ENCODE data around the gene ATP2A3.

Gene ATP2A3

DNA sequence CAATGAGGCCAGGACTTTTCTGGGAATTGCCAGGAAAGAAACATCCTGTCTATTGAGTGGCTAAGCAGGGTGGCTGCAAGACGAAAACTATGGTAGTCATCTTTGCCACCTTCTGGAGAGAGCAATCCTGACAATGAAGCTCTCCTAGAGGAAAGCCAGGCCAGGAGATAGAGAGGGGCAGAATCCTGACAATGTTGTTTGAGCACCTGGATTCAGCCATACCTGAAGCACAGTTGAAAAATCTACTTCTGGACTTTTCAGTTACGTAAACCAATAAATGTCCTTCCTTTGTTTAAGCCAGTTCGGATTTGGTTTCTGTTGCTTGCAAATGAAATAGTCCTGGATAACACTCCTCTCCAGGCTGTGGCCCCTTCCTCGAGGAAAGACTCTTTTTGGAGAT lies 57.4 kb downstream of the ATP2A3 start:
- DNase-seq (ENCODE audit: extremely low read depth, low read depth), result no peak
- TF ChIP-seq, protein P1, sequence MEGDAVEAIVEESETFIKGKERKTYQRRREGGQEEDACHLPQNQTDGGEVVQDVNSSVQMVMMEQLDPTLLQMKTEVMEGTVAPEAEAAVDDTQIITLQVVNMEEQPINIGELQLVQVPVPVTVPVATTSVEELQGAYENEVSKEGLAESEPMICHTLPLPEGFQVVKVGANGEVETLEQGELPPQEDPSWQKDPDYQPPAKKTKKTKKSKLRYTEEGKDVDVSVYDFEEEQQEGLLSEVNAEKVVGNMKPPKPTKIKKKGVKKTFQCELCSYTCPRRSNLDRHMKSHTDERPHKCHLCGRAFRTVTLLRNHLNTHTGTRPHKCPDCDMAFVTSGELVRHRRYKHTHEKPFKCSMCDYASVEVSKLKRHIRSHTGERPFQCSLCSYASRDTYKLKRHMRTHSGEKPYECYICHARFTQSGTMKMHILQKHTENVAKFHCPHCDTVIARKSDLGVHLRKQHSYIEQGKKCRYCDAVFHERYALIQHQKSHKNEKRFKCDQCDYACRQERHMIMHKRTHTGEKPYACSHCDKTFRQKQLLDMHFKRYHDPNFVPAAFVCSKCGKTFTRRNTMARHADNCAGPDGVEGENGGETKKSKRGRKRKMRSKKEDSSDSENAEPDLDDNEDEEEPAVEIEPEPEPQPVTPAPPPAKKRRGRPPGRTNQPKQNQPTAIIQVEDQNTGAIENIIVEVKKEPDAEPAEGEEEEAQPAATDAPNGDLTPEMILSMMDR (IDR thresholded peaks at IDR 0.05; ENCODE audit: low read depth, low read length), result no peak

DNA sequence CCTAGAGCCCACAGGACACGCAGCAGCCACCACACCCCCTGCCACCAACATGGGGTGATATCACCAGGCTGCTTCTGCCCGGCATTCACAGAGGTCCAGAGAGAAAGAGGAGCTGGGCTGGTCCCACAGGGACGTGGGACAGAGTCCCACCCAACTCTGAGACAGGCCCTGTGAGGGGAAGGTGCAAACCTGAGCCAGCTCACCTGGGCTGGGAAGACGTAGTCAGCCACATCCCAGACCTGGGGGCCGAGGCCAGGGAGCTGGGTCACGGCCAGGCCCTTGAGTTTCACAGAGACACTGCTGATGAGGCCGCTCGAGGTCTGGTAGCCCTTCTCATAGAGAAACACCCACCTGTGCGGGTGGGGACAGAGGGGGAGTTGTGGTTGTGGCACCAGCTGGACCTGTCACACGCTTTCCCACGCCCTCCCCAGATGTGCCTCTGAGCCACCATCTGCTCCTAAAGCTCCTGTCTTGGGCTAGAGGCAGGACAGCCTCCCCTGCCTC lies 59.2 kb downstream of the ATP2A3 start:
- no peak for DNase-seq (ENCODE audit: extremely low read depth, low read depth)
- TF ChIP-seq, protein P1 (IDR thresholded peaks at IDR 0.05; ENCODE audit: low read depth, low read length), result no peak

DNA sequence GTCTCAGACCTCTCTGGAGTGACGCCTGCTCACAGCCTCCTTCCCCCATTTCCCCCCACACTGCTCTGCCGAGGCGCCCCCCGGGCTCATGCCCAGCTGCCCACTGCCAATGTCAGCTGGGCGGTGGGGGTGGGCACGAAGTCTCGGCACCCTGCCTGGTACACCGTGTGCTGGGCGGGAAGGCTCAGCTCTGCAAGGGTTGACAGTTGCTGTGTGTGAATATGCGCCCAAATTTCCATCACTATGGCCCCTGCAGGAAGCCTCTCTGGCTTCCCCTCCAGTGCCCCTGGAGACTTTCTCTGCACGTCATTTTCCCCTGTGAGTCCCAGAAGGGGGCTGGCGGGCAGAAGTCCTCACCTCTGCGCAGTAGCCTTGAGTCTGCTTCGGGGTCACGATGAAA lies 59.7 kb downstream of the ATP2A3 start:
- DNase-seq (ENCODE audit: extremely low read depth, low read depth), result no peak
- TF ChIP-seq, protein P1 (IDR thresholded peaks at IDR 0.05; ENCODE audit: low read depth, low read length), result no peak

DNA sequence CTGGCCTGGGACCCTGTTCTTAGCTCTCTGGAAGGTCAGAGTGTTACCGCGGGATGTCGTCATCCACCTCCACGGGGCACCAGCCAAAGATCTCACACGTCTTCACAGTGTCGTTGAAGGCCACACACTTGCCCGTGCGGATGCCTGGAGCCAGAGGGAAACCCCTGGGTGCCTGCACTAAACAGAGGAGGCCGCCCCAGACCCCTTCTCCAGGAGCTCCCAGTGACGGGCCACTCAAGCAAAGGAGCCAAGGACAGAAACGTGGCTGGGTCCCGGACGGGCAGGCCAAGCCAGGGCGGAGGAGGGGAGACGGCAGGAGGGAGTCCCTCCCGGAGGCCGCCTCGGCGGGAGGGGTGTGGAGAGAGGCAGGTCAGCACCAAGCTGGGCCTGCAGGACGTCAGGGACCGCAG lies 60.4 kb downstream of the ATP2A3 start:
- no peak for DNase-seq (ENCODE audit: extremely low read depth, low read depth)
- TF ChIP-seq, protein P1 (IDR thresholded peaks at IDR 0.05; ENCODE audit: low read depth, low read length), result no peak

DNA sequence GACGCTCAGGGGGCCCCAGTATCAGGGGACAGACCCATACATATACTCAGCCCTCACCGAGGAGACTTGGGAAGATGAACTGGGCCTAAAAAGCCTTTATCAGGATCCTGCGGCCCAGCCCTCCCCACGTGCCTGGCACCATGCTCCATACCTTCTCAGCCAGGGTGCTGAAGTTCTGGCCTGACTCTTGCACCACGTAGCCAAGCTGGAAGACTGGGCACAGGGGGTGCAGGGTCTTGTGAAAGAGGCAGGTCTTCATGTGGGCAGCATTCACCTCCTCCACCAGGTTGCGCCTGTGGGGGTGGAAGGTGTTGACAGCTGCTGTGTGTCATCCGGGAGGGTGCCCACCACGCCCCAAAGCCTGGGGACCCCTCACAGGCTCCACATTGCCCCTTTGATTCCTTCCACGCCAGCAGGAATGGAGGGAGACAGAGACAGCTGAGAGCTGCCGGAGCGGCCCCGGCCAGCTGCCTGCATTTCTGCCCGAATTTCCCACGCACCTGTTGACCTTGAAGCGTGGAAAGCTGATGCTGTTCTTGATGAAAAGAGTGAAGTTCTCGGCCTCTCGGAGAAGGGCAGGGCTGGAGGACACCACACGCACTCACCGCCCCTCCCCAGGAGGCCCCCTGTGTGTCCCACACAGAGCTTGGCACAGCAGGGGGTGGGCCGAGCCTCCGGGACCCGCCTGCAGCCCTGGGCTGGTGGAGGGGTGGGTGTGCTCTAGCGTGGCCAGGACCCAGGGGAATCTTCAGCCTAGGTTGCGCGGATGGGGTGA lies 61.0 kb downstream of the ATP2A3 start:
- DNase-seq (ENCODE audit: extremely low read depth, low read depth), result no peak
- TF ChIP-seq, protein P1 (IDR thresholded peaks at IDR 0.05; ENCODE audit: low read depth, low read length), result no peak

DNA sequence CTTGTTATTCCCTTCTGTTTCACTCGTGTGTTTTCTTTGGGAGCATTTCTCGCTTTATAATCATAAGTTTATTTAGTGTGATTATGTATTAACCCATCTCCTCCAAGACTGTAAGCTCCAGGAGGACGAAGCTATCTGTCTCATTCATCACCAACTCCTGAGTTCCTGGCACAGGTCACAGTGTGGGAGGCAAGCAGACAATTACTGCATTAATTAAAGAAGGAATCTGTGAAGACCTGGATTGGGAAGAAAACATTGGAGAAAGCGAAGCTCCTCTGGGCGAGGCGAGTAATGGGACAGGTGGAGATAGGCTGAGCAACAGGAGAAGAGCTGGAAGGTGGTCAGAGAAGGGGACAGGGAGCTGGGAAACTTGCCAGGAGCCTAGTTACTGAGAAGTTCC lies 63.6 kb downstream of the ATP2A3 start:
- TF ChIP-seq, protein P1 (IDR thresholded peaks at IDR 0.05; ENCODE audit: low read depth, low read length), result no peak
- DNase-seq (ENCODE audit: extremely low read depth, low read depth), result no peak

DNA sequence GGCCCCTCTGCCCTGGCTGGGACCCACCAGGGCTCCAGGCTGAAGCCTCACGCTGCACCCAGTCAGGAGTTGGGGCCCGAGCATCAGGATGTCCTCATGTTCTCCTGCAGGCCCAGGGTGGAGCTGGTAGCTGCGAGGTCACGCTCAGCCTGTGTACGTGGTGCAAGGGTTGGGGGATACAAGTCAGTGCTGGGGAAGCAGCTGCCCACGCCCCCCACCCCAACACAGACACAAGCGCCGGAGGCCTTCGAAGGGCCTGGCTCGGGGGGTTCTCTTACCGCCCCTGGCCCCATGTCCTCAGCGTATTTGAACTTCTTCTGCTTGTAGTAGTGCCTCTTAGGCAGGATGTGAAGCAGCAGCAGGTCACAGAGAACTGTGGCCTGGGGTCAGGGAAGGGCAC lies 66.5 kb downstream of the ATP2A3 start:
- TF ChIP-seq, protein P1 (IDR thresholded peaks at IDR 0.05; ENCODE audit: low read depth, low read length), result no peak
- DNase-seq (ENCODE audit: extremely low read depth, low read depth), result no peak
